ENCODE data around the gene USP12. TPM values are rescaled to one million over a fixed set of nuclear protein-coding genes. Genes with fewer than 3 reads are reported as not detected.

Gene USP12
- total RNA-seq, 1 donor from 2014 or later = 19.1 TPM

GRCh38 chr13:27053210-27053884, 118.3 kb downstream of the USP12 start:
- H3K9me3 Mint-ChIP-seq = no peaks in the 10 kb centered on the region
- H3K27me3 Mint-ChIP-seq = no peaks in the 10 kb centered on the region
- no peaks in the 10 kb centered on the region for H3K36me3 Mint-ChIP-seq
- H3K27ac Mint-ChIP-seq = no peak overlapping the region
- TF ChIP-seq, protein P1, sequence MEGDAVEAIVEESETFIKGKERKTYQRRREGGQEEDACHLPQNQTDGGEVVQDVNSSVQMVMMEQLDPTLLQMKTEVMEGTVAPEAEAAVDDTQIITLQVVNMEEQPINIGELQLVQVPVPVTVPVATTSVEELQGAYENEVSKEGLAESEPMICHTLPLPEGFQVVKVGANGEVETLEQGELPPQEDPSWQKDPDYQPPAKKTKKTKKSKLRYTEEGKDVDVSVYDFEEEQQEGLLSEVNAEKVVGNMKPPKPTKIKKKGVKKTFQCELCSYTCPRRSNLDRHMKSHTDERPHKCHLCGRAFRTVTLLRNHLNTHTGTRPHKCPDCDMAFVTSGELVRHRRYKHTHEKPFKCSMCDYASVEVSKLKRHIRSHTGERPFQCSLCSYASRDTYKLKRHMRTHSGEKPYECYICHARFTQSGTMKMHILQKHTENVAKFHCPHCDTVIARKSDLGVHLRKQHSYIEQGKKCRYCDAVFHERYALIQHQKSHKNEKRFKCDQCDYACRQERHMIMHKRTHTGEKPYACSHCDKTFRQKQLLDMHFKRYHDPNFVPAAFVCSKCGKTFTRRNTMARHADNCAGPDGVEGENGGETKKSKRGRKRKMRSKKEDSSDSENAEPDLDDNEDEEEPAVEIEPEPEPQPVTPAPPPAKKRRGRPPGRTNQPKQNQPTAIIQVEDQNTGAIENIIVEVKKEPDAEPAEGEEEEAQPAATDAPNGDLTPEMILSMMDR (conservative IDR thresholded peaks at IDR 0.05) = no peak
- no peak for DNase-seq (ENCODE audit: extremely low spot score, unreplicated experiment)
- no peak overlapping the region for H3K4me3 Mint-ChIP-seq
- H3K4me1 Mint-ChIP-seq (ENCODE audit: unreplicated experiment) = peaks cover 19% of the 10 kb centered on the region

DNA sequence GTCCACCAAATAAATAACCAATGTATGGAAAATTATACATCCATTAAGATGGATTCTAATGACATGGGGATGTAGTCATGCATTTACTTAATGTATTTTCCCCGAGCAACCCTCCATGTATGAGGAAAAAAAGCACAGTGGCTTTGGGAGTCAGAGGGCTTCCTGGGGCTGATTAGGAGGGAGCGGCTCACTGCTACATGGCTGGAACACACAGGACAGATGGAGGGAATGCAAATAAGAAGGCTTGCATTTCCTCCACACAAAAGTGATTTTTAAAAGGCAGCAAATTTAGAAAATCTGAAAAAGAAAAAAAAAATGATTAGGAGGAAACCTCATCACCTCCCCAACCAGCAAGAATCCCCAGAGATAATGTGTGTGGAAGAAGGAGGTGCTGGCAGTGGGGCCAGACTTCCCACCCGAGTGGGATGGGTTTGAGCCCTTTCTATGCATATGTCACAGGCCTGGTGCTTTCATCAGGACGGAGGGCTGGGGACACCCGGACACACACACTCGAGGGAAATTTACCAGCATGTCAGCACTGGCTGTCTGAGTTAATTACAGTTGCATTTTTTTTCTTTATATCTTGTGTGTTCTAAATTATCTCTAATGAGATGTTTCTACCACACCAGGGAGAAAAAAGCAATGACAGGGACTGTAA, 118.9 kb downstream of the USP12 start:
- no peaks in the 10 kb centered on the region for H3K27me3 Mint-ChIP-seq
- no peak overlapping the region for H3K4me3 Mint-ChIP-seq
- no peaks in the 10 kb centered on the region for H3K36me3 Mint-ChIP-seq
- TF ChIP-seq, protein P1 (conservative IDR thresholded peaks at IDR 0.05) = no peak
- H3K9me3 Mint-ChIP-seq = no peaks in the 10 kb centered on the region
- H3K4me1 Mint-ChIP-seq (ENCODE audit: unreplicated experiment) = peaks cover 19% of the 10 kb centered on the region
- H3K27ac Mint-ChIP-seq = no peak overlapping the region
- DNase-seq (ENCODE audit: extremely low spot score, unreplicated experiment) = no peak

- DNase-seq (ENCODE audit: extremely low spot score, unreplicated experiment) = no peak
- peaks cover 3% of the 10 kb centered on the region for H3K27me3 Mint-ChIP-seq
- peaks cover 6% of the 10 kb centered on the region for H3K4me1 Mint-ChIP-seq (ENCODE audit: unreplicated experiment)
- no peaks in the 10 kb centered on the region for H3K36me3 Mint-ChIP-seq
- TF ChIP-seq, protein P1 (conservative IDR thresholded peaks at IDR 0.05) = no peak
- no peak overlapping the region for H3K27ac Mint-ChIP-seq
- H3K9me3 Mint-ChIP-seq = no peaks in the 10 kb centered on the region
- no peak overlapping the region for H3K4me3 Mint-ChIP-seq
Measured at GRCh38 chr13:27047081-27047480, 124.5 kb downstream of the USP12 start.

GRCh38 chr13:27044837-27045570, 126.6 kb downstream of the USP12 start:
- Mint-ChIP-seq H3K4me3 (no peak overlapping the region), H3K27ac (no peak overlapping the region), H3K27me3 (peaks cover 11% of the 10 kb centered on the region), H3K4me1 (ENCODE audit: unreplicated experiment) (peaks cover 6% of the 10 kb centered on the region), H3K9me3 (no peaks in the 10 kb centered on the region), H3K36me3 (no peaks in the 10 kb centered on the region)
- no peak for DNase-seq (ENCODE audit: extremely low spot score, unreplicated experiment)
- TF ChIP-seq, protein P1 (conservative IDR thresholded peaks at IDR 0.05) = no peak

DNA sequence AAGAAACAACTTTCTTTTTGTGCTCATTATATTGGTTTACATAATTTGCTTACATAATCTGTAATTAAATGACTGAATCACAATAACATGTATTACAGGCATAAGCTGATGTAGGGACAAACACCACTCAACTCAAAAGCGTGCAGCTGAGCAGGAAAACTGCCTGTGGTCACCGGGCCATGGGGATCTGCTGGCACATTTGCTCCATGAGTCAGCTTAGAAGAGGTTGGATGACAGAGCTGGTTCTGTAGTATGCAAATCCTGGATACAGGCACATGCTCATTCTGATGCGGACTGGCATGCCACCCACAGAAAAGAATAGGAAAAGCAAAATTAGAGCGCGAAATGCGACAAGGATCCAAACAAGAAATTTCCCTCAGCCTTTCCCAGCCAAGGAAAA, 128.6 kb downstream of the USP12 start:
- Mint-ChIP-seq H3K4me1 (ENCODE audit: unreplicated experiment) (peaks cover 6% of the 10 kb centered on the region), H3K27me3 (peaks cover 13% of the 10 kb centered on the region), H3K27ac (no peak overlapping the region), H3K4me3 (no peak overlapping the region), H3K9me3 (no peaks in the 10 kb centered on the region), H3K36me3 (no peaks in the 10 kb centered on the region)
- DNase-seq (ENCODE audit: extremely low spot score, unreplicated experiment) = no peak
- TF ChIP-seq, protein P1 (conservative IDR thresholded peaks at IDR 0.05) = no peak
